AG08395 (cell line): ENCODE data around the gene TRPM3.
"Not testable (repeated sequence)": the region's sequence is repeated elsewhere in the genome, so short reads cannot be mapped to it uniquely, and the experiment has no call there.

Experiments used
- DNase-seq: peaks from one replicate; pipeline ENCODE4 v3.0.0; 2012; ENCODE audit warnings: mixed read lengths, low spot score

Gene TRPM3

GRCh38 chr9:70654144-70654543 is 467.3 kb downstream of the TRPM3 start:
- no peak for DNase-seq

- not testable (repeated sequence) for DNase-seq
Measured at GRCh38 chr9:70644627-70645026, 476.8 kb downstream of the TRPM3 start.

- DNase-seq, result no peak
Measured at GRCh38 chr9:70642341-70642740, 479.1 kb downstream of the TRPM3 start.

GRCh38 chr9:70641631-70642030 is 479.8 kb downstream of the TRPM3 start:
- DNase-seq, result no peak

- DNase-seq, result no peak
Measured at GRCh38 chr9:70641031-70641430, 480.4 kb downstream of the TRPM3 start.

GRCh38 chr9:70639853-70640814 is 481.3 kb downstream of the TRPM3 start:
- peak; percentile 78 for DNase-seq

- DNase-seq, result no peak
Measured at GRCh38 chr9:70635790-70636189, 485.6 kb downstream of the TRPM3 start.

- no peak for DNase-seq
Measured at GRCh38 chr9:70634696-70635095, 486.7 kb downstream of the TRPM3 start.

- no peak for DNase-seq
Measured at GRCh38 chr9:70630971-70631370, 490.4 kb downstream of the TRPM3 start.

GRCh38 chr9:70629080-70629685 is 492.2 kb downstream of the TRPM3 start:
- DNase-seq, result peak; percentile 30

GRCh38 chr9:70625078-70625477 is 496.3 kb downstream of the TRPM3 start:
- DNase-seq, result no peak

- DNase-seq, result no peak
Measured at GRCh38 chr9:70618784-70619183, 502.6 kb downstream of the TRPM3 start.

GRCh38 chr9:70617033-70617828 is 504.2 kb downstream of the TRPM3 start:
- DNase-seq, result no peak

GRCh38 chr9:70616228-70616990 is 505.0 kb downstream of the TRPM3 start:
- no peak for DNase-seq

GRCh38 chr9:70615464-70616138 is 505.8 kb downstream of the TRPM3 start:
- DNase-seq, result no peak

GRCh38 chr9:70614786-70615463 is 506.5 kb downstream of the TRPM3 start:
- no peak for DNase-seq

GRCh38 chr9:70613024-70613768 is 508.2 kb downstream of the TRPM3 start:
- DNase-seq, result no peak

- DNase-seq, result no peak
Measured at GRCh38 chr9:70610287-70610644, 511.2 kb downstream of the TRPM3 start.

GRCh38 chr9:70609542-70610286 is 511.7 kb downstream of the TRPM3 start:
- DNase-seq, result peak; percentile 94
